ENCODE data around the gene PLEKHA1.

The PLEKHA1 gene

DNA sequence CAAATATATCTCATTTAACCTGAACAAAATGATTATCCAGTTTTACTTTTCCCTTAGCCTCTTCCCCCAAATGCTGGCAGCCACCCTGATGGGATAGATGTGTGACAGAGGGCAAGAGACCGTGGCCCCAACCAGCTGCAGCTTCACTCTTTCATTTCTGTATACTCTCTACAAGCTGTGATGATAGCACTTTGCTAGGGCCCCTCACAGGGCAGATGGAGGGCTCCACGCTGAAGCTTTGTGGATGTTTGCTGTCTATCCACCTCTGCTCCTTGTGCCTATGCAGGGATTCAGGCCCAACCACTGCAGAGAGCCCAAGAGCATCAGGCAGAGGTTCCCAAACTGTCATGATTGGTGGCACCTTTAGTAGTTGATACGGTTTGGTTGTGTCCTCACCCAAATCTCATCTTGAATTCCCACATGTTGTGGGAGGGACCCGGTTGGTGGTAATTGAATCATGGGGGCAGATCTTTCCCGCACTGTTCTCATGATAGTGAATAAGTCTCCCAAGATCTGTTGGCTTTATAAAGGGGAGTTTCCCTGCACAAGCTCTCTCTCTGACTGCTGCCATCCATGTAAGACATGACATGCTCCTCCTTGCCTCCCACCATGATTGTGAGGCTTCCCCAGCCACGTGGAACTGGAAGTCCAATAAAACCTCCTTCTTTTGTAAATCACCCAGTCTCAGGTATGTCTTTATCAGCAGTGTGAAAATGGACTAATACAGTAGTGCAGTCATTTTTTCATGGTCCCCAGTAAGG lies 107.0 kb downstream of the PLEKHA1 start:
- no peak for DNase-seq

Measured in eye (tissue), 1 donor.